H1 (cell line): ENCODE measurements around the gene MYL3. TPM values are rescaled to one million over a fixed set of nuclear protein-coding genes. Genes with fewer than 3 reads are reported as not detected.

ENCODE experiments used
- CHD7 ChIP-seq: fragments of 300-600 bp; sonication (generic); IDR thresholded peaks from 2 replicates; pipeline ENCODE4 v1.7.1; 2012; ENCODE audit warnings: low read length, moderate library complexity, mild to moderate bottlenecking, inconsistent platforms; ENCODE audit not compliant: insufficient replicate concordance
- polyA plus RNA-seq, 7 experiments: library from polyadenylated mRNA; depleted of rRNA in 3 of 7; stranded (reverse) in 5 of 7; unstranded in 2 of 7; fragments of >200 nt in 5 of 7; fragments of 200-250 nt in 2 of 7; gene quantifications; 1 replicate in 5 of 7; 2 replicates in 1 of 7; 4 replicates in 1 of 7; pipeline versions ENCODE4 v1.2.1 to v1.2.3, GENCODE V29; 2011 to 2013; ENCODE audit warnings: missing spikeins in 2 of 7, mixed read lengths in 2 of 7
- total RNA-seq: library from RNA; stranded (reverse); fragmentation: NEBNext Ultra II Directional; extraction: Animal tissue kit (Norgen Biotek cat#: 25700); gene quantifications from 2 replicates; pipeline ENCODE4 v1.2.1, GENCODE V29; 2021

The MYL3 gene
- total and polyA plus RNA-seq, 2 of the 8 experiments (the other 6 are each of a cell fraction or from before 2014, with no cell fraction given): 0.06 TPM; not detected in 1

- no peak for TF ChIP-seq CHD7
These were observed 41.3 kb upstream of the MYL3 start (continued) for GRCh38 chr3:46904303-46905212.
